Kidney capillary endothelial cell (primary cell): ENCODE data around the gene MAGEA2.
"Not testable (repeated sequence)": the region's sequence is repeated elsewhere in the genome, so short reads cannot be mapped to it uniquely, and the experiment has no call there.

Source experiments
- DNase-seq: peaks from one replicate; pipeline ENCODE4 v3.0.0-alpha.2; 2018; ENCODE audit warnings: low spot score

Gene MAGEA2

DNA sequence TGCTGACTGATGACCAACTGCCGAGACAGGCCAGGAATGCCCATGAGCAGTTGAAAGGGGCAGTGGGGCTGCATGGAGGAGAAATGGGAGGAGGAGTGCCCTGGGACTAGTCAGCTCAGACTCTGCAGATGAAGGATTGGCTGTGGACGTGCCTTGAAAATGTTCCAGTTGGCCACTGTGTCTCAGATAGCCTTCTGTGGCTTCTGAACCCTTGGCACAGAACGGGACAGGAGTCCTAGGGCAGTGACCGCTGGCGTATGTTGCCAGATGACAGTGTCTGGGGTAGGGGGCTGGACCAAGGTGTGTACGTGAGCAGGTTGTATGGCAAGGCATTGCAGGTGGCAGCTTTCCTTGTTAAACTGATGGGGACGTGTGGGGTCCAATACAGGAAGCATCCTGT is 47.1 kb downstream of the MAGEA2 start:
- not testable (repeated sequence) for DNase-seq

GRCh38 chrX:152700390-152700789 is 53.3 kb downstream of the MAGEA2 start:
- DNase-seq = not testable (repeated sequence)
